ENCODE measurements around the gene PIP4K2A. TPM values are rescaled to one million over a fixed set of nuclear protein-coding genes. Genes with fewer than 3 reads are reported as not detected.

Gene PIP4K2A
- total RNA-seq, 4 donors from 2014 or later: 2.6 to 14.9 (median 12.4) TPM

- Histone ChIP-seq H3K27ac (no peak overlapping the region), H3K27me3 (no peaks in the 10 kb centered on the region), H3K4me3 (no peak overlapping the region), H3K9me3 (no peaks in the 10 kb centered on the region), H3K4me1 (no peaks in the 10 kb centered on the region), H3K36me3 (no peaks in the 10 kb centered on the region)
- TF ChIP-seq POLR2AphosphoS5 (IDR thresholded peaks at IDR 0.05) (no peak), POLR2A (IDR thresholded peaks at IDR 0.05) (no peak), EP300 (IDR thresholded peaks at IDR 0.05; ENCODE audit: low read depth) (no peak), CTCF (IDR thresholded peaks at IDR 0.05) (no peak)
- WGBS, 2 donors (ENCODE audit: low coverage in 1 of 2): 89 to 90% methylated on average over 3 of the region's 3 CpGs
- no peak for DNase-seq
- intact Hi-C loops (cut with DNase I; ENCODE audit: low total_unique reads) (loop anchor here (5.0 kb wide), 1 partner anchor 1808 kb away; no protein-coding TSS in a partner anchor), in situ Hi-C loops (cut with MboI; ENCODE audit: low pct_ligation_motif_present in 1 of 4, low pct_unique_long_range_greater_than_20kb in 1 of 4, low sequenced_read_pairs in 3 of 4) (loop anchor here in 2 of 4 donors (25.0 kb wide), 2 partner anchors 712 to 737 kb away; partner anchors contain the start of gene DNAJC1 (in 1 of the 2))
These were observed 10.4 kb upstream of the PIP4K2A start for GRCh38 chr10:22724773-22725172.

DNA sequence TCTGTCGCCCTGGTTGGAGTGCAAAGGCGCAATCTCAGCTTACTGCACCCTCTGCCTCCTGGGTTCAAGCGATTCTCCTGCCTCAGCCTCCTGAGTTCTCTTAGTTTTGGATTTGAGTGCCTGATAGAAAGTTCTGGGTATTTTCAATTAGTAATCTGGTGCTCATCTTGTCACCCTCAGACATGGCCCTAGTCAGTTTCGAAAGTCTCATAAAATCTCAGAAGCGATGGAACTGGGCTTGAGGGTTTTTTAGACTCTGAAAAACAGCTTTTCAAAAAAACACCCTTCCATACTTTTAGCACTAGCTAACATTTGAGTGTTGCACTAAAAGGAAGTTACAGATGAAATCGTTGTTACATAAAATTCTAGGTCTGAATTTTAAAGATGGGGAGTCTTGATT, 9.4 kb upstream of the PIP4K2A start:
- H3K27ac ChIP-seq: no peak overlapping the region
- in situ Hi-C loops (cut with MboI; ENCODE audit: low pct_ligation_motif_present in 1 of 4, low pct_unique_long_range_greater_than_20kb in 1 of 4, low sequenced_read_pairs in 3 of 4) (loop anchor here in 2 of 4 donors (25.0 kb wide), 2 partner anchors 711 to 736 kb away; partner anchors contain the start of gene DNAJC1 (in 1 of the 2)), intact Hi-C loops (cut with DNase I; ENCODE audit: low total_unique reads) (no loop called here)
- H3K27me3 ChIP-seq: no peaks in the 10 kb centered on the region
- no peaks in the 10 kb centered on the region for H3K9me3 ChIP-seq
- no peak for DNase-seq
- H3K4me3 ChIP-seq: no peak overlapping the region
- no peak for TF ChIP-seq EP300 (IDR thresholded peaks at IDR 0.05; ENCODE audit: low read depth)
- no peak for TF ChIP-seq CTCF (IDR thresholded peaks at IDR 0.05)
- no peak for TF ChIP-seq POLR2A (IDR thresholded peaks at IDR 0.05)
- TF ChIP-seq POLR2AphosphoS5 (IDR thresholded peaks at IDR 0.05): no peak
- H3K36me3 ChIP-seq: no peaks in the 10 kb centered on the region
- 68 to 79% methylated on average over 6 of the region's 6 CpGs for WGBS, 2 donors (ENCODE audit: low coverage in 1 of 2)
- H3K4me1 ChIP-seq: no peaks in the 10 kb centered on the region

DNA sequence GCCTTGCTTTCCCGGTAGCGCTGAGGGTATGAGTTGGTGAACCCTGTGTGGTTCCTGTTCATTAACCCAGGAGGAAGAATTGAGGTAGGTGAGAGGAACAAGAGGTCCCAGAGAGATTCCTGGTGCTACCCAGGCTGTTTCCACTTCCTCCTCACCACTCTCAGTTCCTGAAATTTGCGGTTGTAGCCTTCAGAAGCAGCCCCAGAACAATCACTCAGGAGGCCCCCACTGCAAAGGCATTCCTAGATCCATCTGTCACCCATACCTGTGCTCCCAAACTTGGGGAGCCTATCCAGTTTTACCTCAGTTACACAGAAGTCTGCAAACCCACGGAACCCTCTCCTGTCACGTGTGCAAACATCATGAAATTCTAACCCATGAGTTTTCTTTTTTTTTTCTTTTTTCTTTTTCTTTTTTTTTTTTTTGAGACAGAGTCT, 9.0 kb upstream of the PIP4K2A start:
- WGBS, 2 donors (ENCODE audit: low coverage in 1 of 2): 71% methylated on average over 5 of the region's 5 CpGs; no CpG with 5 or more reads in 1 of the 2 donors
- no peaks in the 10 kb centered on the region for H3K36me3 ChIP-seq
- in situ Hi-C loops (cut with MboI; ENCODE audit: low pct_ligation_motif_present in 1 of 4, low pct_unique_long_range_greater_than_20kb in 1 of 4, low sequenced_read_pairs in 3 of 4) (loop anchor here in 2 of 4 donors (25.0 kb wide), 2 partner anchors 711 to 736 kb away; partner anchors contain the start of gene DNAJC1 (in 1 of the 2)), intact Hi-C loops (cut with DNase I; ENCODE audit: low total_unique reads) (no loop called here)
- no peak overlapping the region for H3K27ac ChIP-seq
- H3K4me1 ChIP-seq: no peaks in the 10 kb centered on the region
- no peaks in the 10 kb centered on the region for H3K9me3 ChIP-seq
- TF ChIP-seq EP300 (IDR thresholded peaks at IDR 0.05; ENCODE audit: low read depth) (no peak), POLR2A (IDR thresholded peaks at IDR 0.05) (no peak), POLR2AphosphoS5 (IDR thresholded peaks at IDR 0.05) (no peak), CTCF (IDR thresholded peaks at IDR 0.05) (no peak)
- peak; percentile 21 for DNase-seq
- no peak overlapping the region for H3K4me3 ChIP-seq
- no peaks in the 10 kb centered on the region for H3K27me3 ChIP-seq

DNA sequence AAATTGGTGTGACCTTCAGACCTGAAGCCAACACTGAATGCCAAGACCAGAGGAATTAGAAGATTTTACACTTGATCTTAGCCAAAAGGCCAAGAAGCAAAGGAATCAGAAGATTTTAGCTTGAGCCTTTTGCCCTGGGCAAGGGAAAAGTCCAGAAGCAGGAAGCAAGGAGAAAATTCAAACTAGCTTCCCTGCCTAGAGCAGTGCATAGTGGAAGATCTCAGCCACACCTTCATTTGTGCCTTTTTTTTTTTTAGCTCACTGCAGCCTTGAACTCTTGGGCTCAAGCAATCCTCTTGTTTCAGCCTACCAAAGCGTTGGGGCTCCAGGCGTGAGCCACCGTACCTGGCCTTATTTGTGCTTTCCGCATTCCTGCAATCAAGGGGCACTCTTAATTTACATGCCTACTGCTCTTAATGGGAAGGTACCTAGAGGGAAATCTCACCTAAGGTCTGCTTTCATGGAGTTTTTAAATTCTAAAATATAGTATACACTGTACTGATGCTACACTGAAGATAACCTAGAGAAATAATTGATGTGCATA, 8.3 kb upstream of the PIP4K2A start:
- Histone ChIP-seq H3K27me3 (no peaks in the 10 kb centered on the region), H3K27ac (no peak overlapping the region), H3K4me3 (no peak overlapping the region), H3K9me3 (no peaks in the 10 kb centered on the region), H3K4me1 (no peaks in the 10 kb centered on the region), H3K36me3 (no peaks in the 10 kb centered on the region)
- WGBS, 2 donors (ENCODE audit: low coverage in 1 of 2): 72% methylated on average over 4 of the region's 4 CpGs; no CpG with 5 or more reads in 1 of the 2 donors
- intact Hi-C loops (cut with DNase I; ENCODE audit: low total_unique reads) (no loop called here), in situ Hi-C loops (cut with MboI; ENCODE audit: low pct_ligation_motif_present in 1 of 4, low pct_unique_long_range_greater_than_20kb in 1 of 4, low sequenced_read_pairs in 3 of 4) (loop anchor here in 2 of 4 donors (25.0 kb wide), 2 partner anchors 710 to 735 kb away; partner anchors contain the start of gene DNAJC1 (in 1 of the 2))
- no peak for DNase-seq
- TF ChIP-seq POLR2A (IDR thresholded peaks at IDR 0.05): no peak
